ENCODE measurements around the gene IFIT1. TPM values are rescaled to one million over a fixed set of nuclear protein-coding genes. Genes with fewer than 3 reads are reported as not detected.
A peak's percentile ranks its signal among the peaks of the same experiment; 100 is the strongest.

The IFIT1 gene
- total RNA-seq, 1 donor from 2014 or later = 20.4 TPM

DNA sequence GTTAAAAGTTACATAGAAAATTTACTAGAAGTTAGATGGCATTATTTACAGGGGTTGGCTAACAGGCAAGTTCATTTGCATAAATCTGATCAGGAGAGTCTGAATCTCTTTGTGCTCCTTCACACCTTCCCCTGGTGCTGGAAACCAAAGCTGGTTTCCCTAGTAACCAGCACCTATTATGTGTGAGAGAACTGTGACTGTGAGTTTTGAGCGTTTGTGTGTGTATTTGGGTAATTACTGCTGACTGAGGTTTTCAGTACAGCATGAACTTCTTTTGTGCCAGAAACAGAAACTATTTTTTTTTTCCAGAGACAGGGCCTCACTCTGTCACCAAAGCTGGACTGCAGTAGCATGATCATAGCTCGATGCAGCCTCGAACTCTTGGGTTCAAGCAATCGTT is 24.9 kb upstream of the IFIT1 start:
- TF ChIP-seq, protein P1, sequence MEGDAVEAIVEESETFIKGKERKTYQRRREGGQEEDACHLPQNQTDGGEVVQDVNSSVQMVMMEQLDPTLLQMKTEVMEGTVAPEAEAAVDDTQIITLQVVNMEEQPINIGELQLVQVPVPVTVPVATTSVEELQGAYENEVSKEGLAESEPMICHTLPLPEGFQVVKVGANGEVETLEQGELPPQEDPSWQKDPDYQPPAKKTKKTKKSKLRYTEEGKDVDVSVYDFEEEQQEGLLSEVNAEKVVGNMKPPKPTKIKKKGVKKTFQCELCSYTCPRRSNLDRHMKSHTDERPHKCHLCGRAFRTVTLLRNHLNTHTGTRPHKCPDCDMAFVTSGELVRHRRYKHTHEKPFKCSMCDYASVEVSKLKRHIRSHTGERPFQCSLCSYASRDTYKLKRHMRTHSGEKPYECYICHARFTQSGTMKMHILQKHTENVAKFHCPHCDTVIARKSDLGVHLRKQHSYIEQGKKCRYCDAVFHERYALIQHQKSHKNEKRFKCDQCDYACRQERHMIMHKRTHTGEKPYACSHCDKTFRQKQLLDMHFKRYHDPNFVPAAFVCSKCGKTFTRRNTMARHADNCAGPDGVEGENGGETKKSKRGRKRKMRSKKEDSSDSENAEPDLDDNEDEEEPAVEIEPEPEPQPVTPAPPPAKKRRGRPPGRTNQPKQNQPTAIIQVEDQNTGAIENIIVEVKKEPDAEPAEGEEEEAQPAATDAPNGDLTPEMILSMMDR (IDR thresholded peaks at IDR 0.05) = no peak
- DNase-seq (ENCODE audit: extremely low spot score, unreplicated experiment) = no peak
- Mint-ChIP-seq H3K9me3 (ENCODE audit: unreplicated experiment) (no peaks in the 10 kb centered on the region), H3K4me1 (ENCODE audit: unreplicated experiment) (peaks cover 13% of the 10 kb centered on the region), H3K27me3 (ENCODE audit: unreplicated experiment) (no peaks in the 10 kb centered on the region), H3K4me3 (ENCODE audit: unreplicated experiment) (no peak overlapping the region), H3K36me3 (ENCODE audit: unreplicated experiment) (peaks cover 3% of the 10 kb centered on the region), H3K27ac (ENCODE audit: unreplicated experiment) (peak overlapping the region; percentile 2)

DNA sequence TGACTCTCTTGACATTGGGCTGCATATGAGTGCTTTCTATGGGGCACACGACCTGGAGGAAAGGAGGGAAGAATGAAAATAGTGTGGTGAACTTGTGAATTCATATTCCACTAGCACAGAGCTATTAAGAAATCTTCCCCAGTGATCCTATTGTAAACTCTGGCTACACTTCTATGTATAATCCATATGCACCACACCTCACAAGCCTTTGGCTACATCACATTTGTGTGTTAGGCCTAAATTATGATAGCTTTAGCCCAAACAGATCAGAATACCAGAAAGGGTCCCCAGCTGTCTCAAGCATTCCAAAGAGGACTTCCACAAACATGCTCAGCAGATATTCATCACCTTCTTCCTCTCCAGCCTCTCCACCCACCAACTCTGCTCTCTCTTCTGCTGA is 24.3 kb upstream of the IFIT1 start:
- peaks cover 3% of the 10 kb centered on the region for H3K36me3 Mint-ChIP-seq (ENCODE audit: unreplicated experiment)
- H3K27ac Mint-ChIP-seq (ENCODE audit: unreplicated experiment) = no peak overlapping the region
- TF ChIP-seq, protein P1 (IDR thresholded peaks at IDR 0.05) = no peak

DNA sequence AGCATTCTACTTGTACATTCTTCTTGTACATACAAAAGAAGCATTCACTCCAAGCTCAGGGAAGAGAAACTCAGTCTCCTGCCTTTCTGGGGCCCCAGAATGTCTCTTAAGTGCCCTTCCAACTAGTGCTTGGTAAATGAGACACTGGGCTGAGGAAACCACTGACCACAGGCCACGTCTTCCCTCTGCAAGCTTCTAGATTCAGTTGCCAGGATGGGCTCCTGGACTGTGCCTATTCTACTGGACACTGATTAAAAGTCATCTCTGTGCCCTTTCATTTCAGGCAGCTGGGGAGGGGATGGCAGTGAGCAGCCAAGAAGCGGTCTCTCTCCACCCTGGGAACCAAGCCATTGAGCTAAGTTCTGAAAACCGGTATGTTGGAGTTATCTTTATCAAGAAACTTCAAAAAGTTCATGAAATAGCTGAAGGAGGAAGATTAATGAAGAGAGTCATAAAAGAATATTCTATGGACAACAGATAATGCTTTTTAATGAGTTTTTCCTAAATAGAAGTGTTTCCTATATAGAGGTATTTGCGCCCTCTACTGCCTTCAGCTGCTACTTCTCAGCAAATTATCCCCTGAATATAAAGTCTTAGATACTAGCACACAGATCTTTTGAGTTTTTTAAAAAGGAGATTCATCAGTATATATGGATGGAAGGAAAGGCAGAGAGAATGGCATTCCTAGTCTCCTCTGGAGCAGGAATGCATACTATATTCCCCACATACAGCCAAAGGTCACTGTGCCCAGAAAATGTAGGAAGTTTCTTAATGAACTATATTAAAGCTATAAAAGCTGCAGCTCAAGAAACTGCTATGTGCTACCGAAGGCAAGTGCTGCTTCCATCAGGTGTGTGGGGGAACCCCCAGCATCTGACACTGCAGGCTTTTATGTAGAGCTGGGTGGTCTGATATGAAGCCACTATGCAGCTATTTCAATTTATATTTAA is 23.0 kb upstream of the IFIT1 start:
- no peaks in the 10 kb centered on the region for H3K9me3 Mint-ChIP-seq (ENCODE audit: unreplicated experiment)
- no peak overlapping the region for H3K4me3 Mint-ChIP-seq (ENCODE audit: unreplicated experiment)
- H3K4me1 Mint-ChIP-seq (ENCODE audit: unreplicated experiment) = peaks cover 25% of the 10 kb centered on the region
- TF ChIP-seq, protein P1 (IDR thresholded peaks at IDR 0.05) = peak; percentile 78
- no peaks in the 10 kb centered on the region for H3K27me3 Mint-ChIP-seq (ENCODE audit: unreplicated experiment)
- H3K36me3 Mint-ChIP-seq (ENCODE audit: unreplicated experiment) = peaks cover 3% of the 10 kb centered on the region
- H3K27ac Mint-ChIP-seq (ENCODE audit: unreplicated experiment) = no peak overlapping the region
- DNase-seq (ENCODE audit: extremely low spot score, unreplicated experiment) = no peak

More for the DNA sequence above, 24.3 kb upstream of the IFIT1 start:
- H3K9me3 Mint-ChIP-seq (ENCODE audit: unreplicated experiment) = no peaks in the 10 kb centered on the region
- H3K27me3 Mint-ChIP-seq (ENCODE audit: unreplicated experiment) = no peaks in the 10 kb centered on the region
- no peak overlapping the region for H3K4me3 Mint-ChIP-seq (ENCODE audit: unreplicated experiment)
- DNase-seq (ENCODE audit: extremely low spot score, unreplicated experiment) = no peak
- peaks cover 13% of the 10 kb centered on the region for H3K4me1 Mint-ChIP-seq (ENCODE audit: unreplicated experiment)

DNA sequence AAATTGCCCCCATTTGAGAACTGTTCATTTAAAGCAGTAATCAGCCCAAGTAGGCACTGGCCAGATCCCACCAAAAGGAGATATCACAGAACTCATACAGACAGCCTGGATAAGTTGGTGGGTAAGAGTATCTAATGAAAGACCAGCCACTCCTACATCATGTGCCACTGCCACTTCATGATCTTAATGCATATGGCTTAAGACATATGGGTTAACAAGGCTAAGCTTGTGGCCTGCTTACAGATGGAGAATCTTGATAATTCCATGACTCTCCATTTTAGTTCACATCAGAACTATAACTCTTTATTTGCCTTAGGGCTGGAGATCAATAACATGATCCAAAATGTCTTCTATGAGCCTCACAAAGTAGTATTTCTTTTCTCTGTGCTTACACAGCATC is 21.3 kb upstream of the IFIT1 start:
- H3K27ac Mint-ChIP-seq (ENCODE audit: unreplicated experiment) = no peak overlapping the region
- DNase-seq (ENCODE audit: extremely low spot score, unreplicated experiment) = no peak
- H3K4me1 Mint-ChIP-seq (ENCODE audit: unreplicated experiment) = peaks cover 31% of the 10 kb centered on the region
- TF ChIP-seq, protein P1 (IDR thresholded peaks at IDR 0.05) = no peak
- H3K9me3 Mint-ChIP-seq (ENCODE audit: unreplicated experiment) = no peaks in the 10 kb centered on the region
- H3K36me3 Mint-ChIP-seq (ENCODE audit: unreplicated experiment) = peaks cover 2% of the 10 kb centered on the region
- no peak overlapping the region for H3K4me3 Mint-ChIP-seq (ENCODE audit: unreplicated experiment)
- no peaks in the 10 kb centered on the region for H3K27me3 Mint-ChIP-seq (ENCODE audit: unreplicated experiment)

DNA sequence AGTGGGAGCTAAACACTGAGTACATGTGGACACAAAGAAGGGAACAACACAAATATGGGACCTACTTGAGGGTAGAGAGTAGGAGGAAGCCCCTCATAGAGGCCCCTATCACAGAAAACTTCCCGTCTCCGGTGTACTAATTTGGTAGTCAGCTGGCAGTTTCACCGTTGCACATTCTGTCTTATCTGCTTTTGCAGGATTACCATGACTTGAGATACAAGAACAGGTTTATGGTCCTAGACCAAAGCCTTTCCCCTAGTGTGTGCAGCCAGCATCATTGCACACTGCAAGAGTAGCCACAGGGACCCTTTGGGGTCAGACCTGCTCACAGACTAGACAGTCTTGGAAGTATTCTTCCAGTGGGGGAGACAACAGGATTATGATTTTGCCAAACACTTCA is 20.4 kb upstream of the IFIT1 start:
- TF ChIP-seq, protein P1 (IDR thresholded peaks at IDR 0.05) = no peak
- H3K4me1 Mint-ChIP-seq (ENCODE audit: unreplicated experiment) = peaks cover 30% of the 10 kb centered on the region
- H3K27ac Mint-ChIP-seq (ENCODE audit: unreplicated experiment) = no peak overlapping the region

More for the DNA sequence above, 20.4 kb upstream of the IFIT1 start:
- H3K36me3 Mint-ChIP-seq (ENCODE audit: unreplicated experiment) = no peaks in the 10 kb centered on the region
- H3K27me3 Mint-ChIP-seq (ENCODE audit: unreplicated experiment) = no peaks in the 10 kb centered on the region
- no peak for DNase-seq (ENCODE audit: extremely low spot score, unreplicated experiment)
- no peak overlapping the region for H3K4me3 Mint-ChIP-seq (ENCODE audit: unreplicated experiment)
- H3K9me3 Mint-ChIP-seq (ENCODE audit: unreplicated experiment) = no peaks in the 10 kb centered on the region
